ENCODE results near the gene C2.

Gene C2

DNA sequence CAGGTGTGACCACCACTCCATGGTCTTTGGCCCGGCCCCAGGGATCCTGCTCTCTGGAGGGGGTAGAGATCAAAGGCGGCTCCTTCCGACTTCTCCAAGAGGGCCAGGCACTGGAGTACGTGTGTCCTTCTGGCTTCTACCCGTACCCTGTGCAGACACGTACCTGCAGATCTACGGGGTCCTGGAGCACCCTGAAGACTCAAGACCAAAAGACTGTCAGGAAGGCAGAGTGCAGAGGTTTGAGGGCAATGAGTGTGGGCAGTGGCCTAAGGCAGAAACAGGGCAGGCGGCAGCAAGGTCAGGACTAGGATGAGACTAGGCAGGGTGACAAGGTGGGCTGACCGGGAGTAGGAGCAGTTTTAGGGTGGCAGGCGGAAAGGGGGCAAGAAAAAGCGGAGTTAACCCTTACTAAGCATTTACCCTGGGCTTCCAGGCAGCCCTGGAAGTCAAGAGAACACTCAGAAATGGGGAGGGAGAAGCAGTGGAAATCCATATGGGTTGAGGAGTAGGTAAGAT lies 18.9 kb downstream of the C2 start:
- ATAC-seq, result no peak
- TF ChIP-seq TCF4 (CRISPR knock-in tag; IDR thresholded peaks at IDR 0.05; ENCODE audit: borderline replicate concordance) (no peak), ISL1 (CRISPR knock-in tag; IDR thresholded peaks at IDR 0.05) (no peak), PPARA (CRISPR knock-in tag; IDR thresholded peaks at IDR 0.05; ENCODE audit: borderline replicate concordance) (no peak), ESRRG (CRISPR knock-in tag; IDR thresholded peaks at IDR 0.05) (no peak), ZFP3 (CRISPR knock-in tag; IDR thresholded peaks at IDR 0.05) (no peak), ZNF70 (CRISPR knock-in tag; IDR thresholded peaks at IDR 0.05) (no peak), BACH2 (CRISPR knock-in tag; IDR thresholded peaks at IDR 0.05; ENCODE audit: borderline replicate concordance) (no peak), CSDC2 (CRISPR knock-in tag; IDR thresholded peaks at IDR 0.05) (no peak), ZNF565 (CRISPR knock-in tag; conservative IDR thresholded peaks at IDR 0.05; ENCODE audit: low read depth) (no peak)
- TF ChIP-seq, protein P1, sequence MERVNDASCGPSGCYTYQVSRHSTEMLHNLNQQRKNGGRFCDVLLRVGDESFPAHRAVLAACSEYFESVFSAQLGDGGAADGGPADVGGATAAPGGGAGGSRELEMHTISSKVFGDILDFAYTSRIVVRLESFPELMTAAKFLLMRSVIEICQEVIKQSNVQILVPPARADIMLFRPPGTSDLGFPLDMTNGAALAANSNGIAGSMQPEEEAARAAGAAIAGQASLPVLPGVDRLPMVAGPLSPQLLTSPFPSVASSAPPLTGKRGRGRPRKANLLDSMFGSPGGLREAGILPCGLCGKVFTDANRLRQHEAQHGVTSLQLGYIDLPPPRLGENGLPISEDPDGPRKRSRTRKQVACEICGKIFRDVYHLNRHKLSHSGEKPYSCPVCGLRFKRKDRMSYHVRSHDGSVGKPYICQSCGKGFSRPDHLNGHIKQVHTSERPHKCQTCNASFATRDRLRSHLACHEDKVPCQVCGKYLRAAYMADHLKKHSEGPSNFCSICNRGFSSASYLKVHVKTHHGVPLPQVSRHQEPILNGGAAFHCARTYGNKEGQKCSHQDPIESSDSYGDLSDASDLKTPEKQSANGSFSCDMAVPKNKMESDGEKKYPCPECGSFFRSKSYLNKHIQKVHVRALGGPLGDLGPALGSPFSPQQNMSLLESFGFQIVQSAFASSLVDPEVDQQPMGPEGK (CRISPR knock-in tag; IDR thresholded peaks at IDR 0.05; ENCODE audit: borderline replicate concordance), result no peak
- TF ChIP-seq, protein P2, sequence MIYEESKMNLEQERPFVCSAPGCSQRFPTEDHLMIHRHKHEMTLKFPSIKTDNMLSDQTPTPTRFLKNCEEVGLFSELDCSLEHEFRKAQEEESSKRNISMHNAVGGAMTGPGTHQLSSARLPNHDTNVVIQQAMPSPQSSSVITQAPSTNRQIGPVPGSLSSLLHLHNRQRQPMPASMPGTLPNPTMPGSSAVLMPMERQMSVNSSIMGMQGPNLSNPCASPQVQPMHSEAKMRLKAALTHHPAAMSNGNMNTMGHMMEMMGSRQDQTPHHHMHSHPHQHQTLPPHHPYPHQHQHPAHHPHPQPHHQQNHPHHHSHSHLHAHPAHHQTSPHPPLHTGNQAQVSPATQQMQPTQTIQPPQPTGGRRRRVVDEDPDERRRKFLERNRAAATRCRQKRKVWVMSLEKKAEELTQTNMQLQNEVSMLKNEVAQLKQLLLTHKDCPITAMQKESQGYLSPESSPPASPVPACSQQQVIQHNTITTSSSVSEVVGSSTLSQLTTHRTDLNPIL (CRISPR knock-in tag; IDR thresholded peaks at IDR 0.05; ENCODE audit: low read depth), result no peak
- TF ChIP-seq, protein P3, sequence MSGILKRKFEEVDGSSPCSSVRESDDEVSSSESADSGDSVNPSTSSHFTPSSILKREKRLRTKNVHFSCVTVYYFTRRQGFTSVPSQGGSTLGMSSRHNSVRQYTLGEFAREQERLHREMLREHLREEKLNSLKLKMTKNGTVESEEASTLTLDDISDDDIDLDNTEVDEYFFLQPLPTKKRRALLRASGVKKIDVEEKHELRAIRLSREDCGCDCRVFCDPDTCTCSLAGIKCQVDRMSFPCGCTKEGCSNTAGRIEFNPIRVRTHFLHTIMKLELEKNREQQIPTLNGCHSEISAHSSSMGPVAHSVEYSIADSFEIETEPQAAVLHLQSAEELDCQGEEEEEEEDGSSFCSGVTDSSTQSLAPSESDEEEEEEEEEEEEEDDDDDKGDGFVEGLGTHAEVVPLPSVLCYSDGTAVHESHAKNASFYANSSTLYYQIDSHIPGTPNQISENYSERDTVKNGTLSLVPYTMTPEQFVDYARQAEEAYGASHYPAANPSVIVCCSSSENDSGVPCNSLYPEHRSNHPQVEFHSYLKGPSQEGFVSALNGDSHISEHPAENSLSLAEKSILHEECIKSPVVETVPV (CRISPR knock-in tag; IDR thresholded peaks at IDR 0.05), result no peak

DNA sequence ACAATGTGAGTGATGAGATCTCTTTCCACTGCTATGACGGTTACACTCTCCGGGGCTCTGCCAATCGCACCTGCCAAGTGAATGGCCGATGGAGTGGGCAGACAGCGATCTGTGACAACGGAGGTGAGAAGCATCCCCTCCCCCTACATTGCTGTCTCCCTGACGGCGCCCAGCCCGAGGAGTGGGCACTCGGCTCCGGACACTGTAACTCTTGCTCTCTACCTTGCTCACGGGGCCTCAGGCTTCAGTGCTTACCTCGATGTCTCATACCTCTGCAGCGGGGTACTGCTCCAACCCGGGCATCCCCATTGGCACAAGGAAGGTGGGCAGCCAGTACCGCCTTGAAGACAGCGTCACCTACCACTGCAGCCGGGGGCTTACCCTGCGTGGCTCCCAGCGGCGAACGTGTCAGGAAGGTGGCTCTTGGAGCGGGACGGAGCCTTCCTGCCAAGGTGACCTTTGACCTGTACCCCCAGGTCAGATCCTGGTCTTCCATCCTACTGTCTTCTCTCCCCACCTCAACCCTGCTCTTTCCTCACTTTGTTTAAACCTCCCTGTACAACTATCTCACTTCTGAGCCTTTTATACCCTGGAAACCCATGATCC lies 19.7 kb downstream of the C2 start:
- TF ChIP-seq ARNTL (CRISPR knock-in tag; IDR thresholded peaks at IDR 0.05; ENCODE audit: borderline replicate concordance, low read depth), result no peak
- no peak for TF ChIP-seq ZNF70 (CRISPR knock-in tag; IDR thresholded peaks at IDR 0.05)
- no peak for TF ChIP-seq ZFP3 (CRISPR knock-in tag; IDR thresholded peaks at IDR 0.05)
- TF ChIP-seq, protein P4, sequence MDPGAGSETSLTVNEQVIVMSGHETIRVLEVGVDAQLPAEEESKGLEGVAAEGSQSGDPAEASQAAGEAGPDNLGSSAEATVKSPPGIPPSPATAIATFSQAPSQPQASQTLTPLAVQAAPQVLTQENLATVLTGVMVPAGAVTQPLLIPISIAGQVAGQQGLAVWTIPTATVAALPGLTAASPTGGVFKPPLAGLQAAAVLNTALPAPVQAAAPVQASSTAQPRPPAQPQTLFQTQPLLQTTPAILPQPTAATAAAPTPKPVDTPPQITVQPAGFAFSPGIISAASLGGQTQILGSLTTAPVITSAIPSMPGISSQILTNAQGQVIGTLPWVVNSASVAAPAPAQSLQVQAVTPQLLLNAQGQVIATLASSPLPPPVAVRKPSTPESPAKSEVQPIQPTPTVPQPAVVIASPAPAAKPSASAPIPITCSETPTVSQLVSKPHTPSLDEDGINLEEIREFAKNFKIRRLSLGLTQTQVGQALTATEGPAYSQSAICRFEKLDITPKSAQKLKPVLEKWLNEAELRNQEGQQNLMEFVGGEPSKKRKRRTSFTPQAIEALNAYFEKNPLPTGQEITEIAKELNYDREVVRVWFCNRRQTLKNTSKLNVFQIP (CRISPR knock-in tag; IDR thresholded peaks at IDR 0.05; ENCODE audit: borderline replicate concordance, low read depth), result no peak
- ATAC-seq, result no peak

DNA sequence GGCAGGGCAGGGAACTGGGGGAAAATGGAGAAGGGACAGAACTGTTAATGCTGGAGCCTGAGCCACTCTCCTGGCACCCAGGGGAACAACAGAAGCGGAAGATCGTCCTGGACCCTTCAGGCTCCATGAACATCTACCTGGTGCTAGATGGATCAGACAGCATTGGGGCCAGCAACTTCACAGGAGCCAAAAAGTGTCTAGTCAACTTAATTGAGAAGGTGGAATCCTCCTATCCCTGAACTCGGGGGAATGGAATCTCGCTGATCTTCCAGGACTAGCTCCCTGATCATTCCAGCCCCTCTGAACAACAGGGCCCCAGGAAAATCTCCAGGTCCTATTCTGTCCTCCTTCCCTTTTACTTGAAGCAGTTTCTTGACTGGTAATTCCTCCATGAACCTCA lies 20.3 kb downstream of the C2 start:
- ATAC-seq, result no peak
- no peak for TF ChIP-seq BACH2 (CRISPR knock-in tag; IDR thresholded peaks at IDR 0.05; ENCODE audit: borderline replicate concordance)
- TF ChIP-seq ZNF8 (CRISPR knock-in tag; IDR thresholded peaks at IDR 0.05), result no peak
- TF ChIP-seq, protein P1 (CRISPR knock-in tag; IDR thresholded peaks at IDR 0.05; ENCODE audit: borderline replicate concordance), result no peak
- no peak for TF ChIP-seq GLIS3 (CRISPR knock-in tag; IDR thresholded peaks at IDR 0.05)
- TF ChIP-seq, protein P5, sequence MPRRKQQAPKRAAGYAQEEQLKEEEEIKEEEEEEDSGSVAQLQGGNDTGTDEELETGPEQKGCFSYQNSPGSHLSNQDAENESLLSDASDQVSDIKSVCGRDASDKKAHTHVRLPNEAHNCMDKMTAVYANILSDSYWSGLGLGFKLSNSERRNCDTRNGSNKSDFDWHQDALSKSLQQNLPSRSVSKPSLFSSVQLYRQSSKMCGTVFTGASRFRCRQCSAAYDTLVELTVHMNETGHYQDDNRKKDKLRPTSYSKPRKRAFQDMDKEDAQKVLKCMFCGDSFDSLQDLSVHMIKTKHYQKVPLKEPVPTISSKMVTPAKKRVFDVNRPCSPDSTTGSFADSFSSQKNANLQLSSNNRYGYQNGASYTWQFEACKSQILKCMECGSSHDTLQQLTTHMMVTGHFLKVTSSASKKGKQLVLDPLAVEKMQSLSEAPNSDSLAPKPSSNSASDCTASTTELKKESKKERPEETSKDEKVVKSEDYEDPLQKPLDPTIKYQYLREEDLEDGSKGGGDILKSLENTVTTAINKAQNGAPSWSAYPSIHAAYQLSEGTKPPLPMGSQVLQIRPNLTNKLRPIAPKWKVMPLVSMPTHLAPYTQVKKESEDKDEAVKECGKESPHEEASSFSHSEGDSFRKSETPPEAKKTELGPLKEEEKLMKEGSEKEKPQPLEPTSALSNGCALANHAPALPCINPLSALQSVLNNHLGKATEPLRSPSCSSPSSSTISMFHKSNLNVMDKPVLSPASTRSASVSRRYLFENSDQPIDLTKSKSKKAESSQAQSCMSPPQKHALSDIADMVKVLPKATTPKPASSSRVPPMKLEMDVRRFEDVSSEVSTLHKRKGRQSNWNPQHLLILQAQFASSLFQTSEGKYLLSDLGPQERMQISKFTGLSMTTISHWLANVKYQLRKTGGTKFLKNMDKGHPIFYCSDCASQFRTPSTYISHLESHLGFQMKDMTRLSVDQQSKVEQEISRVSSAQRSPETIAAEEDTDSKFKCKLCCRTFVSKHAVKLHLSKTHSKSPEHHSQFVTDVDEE (CRISPR knock-in tag; IDR thresholded peaks at IDR 0.05), result no peak
- TF ChIP-seq OSR1 (CRISPR knock-in tag; IDR thresholded peaks at IDR 0.05), result no peak
- TF ChIP-seq, protein P4 (CRISPR knock-in tag; IDR thresholded peaks at IDR 0.05; ENCODE audit: borderline replicate concordance, low read depth), result no peak
- TF ChIP-seq, protein P2 (CRISPR knock-in tag; IDR thresholded peaks at IDR 0.05; ENCODE audit: low read depth), result no peak
- no peak for TF ChIP-seq ZNF565 (CRISPR knock-in tag; conservative IDR thresholded peaks at IDR 0.05; ENCODE audit: low read depth)
- TF ChIP-seq TCF4 (CRISPR knock-in tag; IDR thresholded peaks at IDR 0.05; ENCODE audit: borderline replicate concordance), result no peak

Data from SK-N-SH treated with all-trans-retinoic acid at 6 μM for 48 hours (cell line).